Panc1 (cell line): ENCODE data around the gene SCARF1.

ENCODE experiments used
- CTCF ChIP-seq: fragments of 450-650 bp; IDR thresholded peaks from 2 replicates; pipeline ENCODE4 v1.5.1; 2017; ENCODE audit warnings: mild to moderate bottlenecking
- POLR2AphosphoS5 ChIP-seq: IDR thresholded peaks from 2 replicates; pipeline ENCODE4 v1.6.1; 2012; ENCODE audit warnings: mild to moderate bottlenecking, low read depth, low read length, moderate library complexity
- REST ChIP-seq, 2 experiments: IDR thresholded peaks; 2 replicates each; pipeline ENCODE4 v1.6.1; 2011 to 2012; ENCODE audit warnings: low read depth in 2 of 2, control low read depth in 1 of 2, low read length in 1 of 2, mild to moderate bottlenecking in 1 of 2, moderate library complexity in 1 of 2; ENCODE audit not compliant: insufficient read depth in 1 of 2
- TCF7L2 ChIP-seq: IDR thresholded peaks from 2 replicates; pipeline ENCODE4 v1.6.1; 2011; ENCODE audit warnings: mild to moderate bottlenecking, low read depth, low read length, inconsistent platforms

GRCh38 chr17:1647802-1648171 is 2.3 kb upstream of the SCARF1 start:
- TF ChIP-seq CTCF (no peak), POLR2AphosphoS5 (no peak), REST (IDR thresholded peaks at IDR 0.05; ENCODE audit: insufficient read depth in 1 of 2, low read depth in 2 of 2, low read length in 1 of 2) (no peak), TCF7L2 (no peak)
